Measurements from ENCODE around the gene IGF1R. TPM values are rescaled to one million over a fixed set of nuclear protein-coding genes. Genes with fewer than 3 reads are reported as not detected.

IGF1R gene
- total and polyA plus RNA-seq, 2 of the 13 experiments (the other 11 are each of a cell fraction or from before 2014, with no cell fraction given) = 15.9 to 18.4 TPM

- no peak for TF ChIP-seq MYC (CRISPR knock-in tag; IDR thresholded peaks at IDR 0.05; ENCODE audit: borderline replicate concordance)
- TF ChIP-seq MAFK (conservative IDR thresholded peaks at IDR 0.05 in 1 of 2, IDR thresholded peaks at IDR 0.05 in 1 of 2; ENCODE audit: low read length in 2 of 2) = peak; percentile 89 to 95
Observed at GRCh38 chr15:98923171-98923570, 274.8 kb downstream of the IGF1R start (continued).

GRCh38 chr15:98923579-98923978, 275.2 kb downstream of the IGF1R start:
- H3K27me3 ChIP-seq (ENCODE audit: control insufficient read depth in 1 of 2, insufficient read depth in 2 of 2, low read length in 2 of 2) = no peaks in the 10 kb centered on the region
- TF ChIP-seq ZNF570 (CRISPR knock-in tag; IDR thresholded peaks at IDR 0.05; ENCODE audit: borderline replicate concordance) = no peak
- no peak for TF ChIP-seq ZNF761 (CRISPR knock-in tag; conservative IDR thresholded peaks at IDR 0.05)
- no peak for TF ChIP-seq ATF2 (CRISPR knock-in tag; IDR thresholded peaks at IDR 0.05)
- TF ChIP-seq STAT5B (CRISPR knock-in tag; IDR thresholded peaks at IDR 0.05) = no peak
- TF ChIP-seq ZNF34 (CRISPR knock-in tag; IDR thresholded peaks at IDR 0.05; ENCODE audit: borderline replicate concordance) = no peak
- no peak for TF ChIP-seq ZBTB33 (CRISPR knock-in tag; IDR thresholded peaks at IDR 0.05)
- no peak for TF ChIP-seq ARNT2 (CRISPR knock-in tag; IDR thresholded peaks at IDR 0.05; ENCODE audit: low read depth)
- TF ChIP-seq U2AF2 (IDR thresholded peaks at IDR 0.05; ENCODE audit: low read depth, low read length) = no peak
- TF ChIP-seq NFRKB (IDR thresholded peaks at IDR 0.05) = no peak
- TF ChIP-seq KIAA2018 (CRISPR knock-in tag; IDR thresholded peaks at IDR 0.05; ENCODE audit: borderline replicate concordance) = no peak

More at GRCh38 chr15:98923579-98923978, 275.2 kb downstream of the IGF1R start:
- ChIA-PET POLR2A (no interaction called here), CTCF (ENCODE audit: low intra/inter-chr PET ratio, low total read pairs) (no interaction called here)
- FAIRE-seq = no peak
- in situ Hi-C loops (cut with HindIII; ENCODE audit: extremely low pct_ligation_motif_present, low pct_unique_long_range_greater_than_20kb) (no loop called here), intact Hi-C loops (cut with micrococcal nuclease; ENCODE audit: unreplicated experiment) (no loop called here)
- Histone ChIP-seq H3K4me2 (ENCODE audit: low read depth, low read length) (no peak overlapping the region), H3K27ac (ENCODE audit: extremely low read length, insufficient read depth, low read length) (no peak overlapping the region), H3K36me3 (replicated peaks in 1 of 2; ENCODE audit: control insufficient read depth in 1 of 2, insufficient read depth in 2 of 2, low read length in 2 of 2) (peaks cover 41 to 83% of the 10 kb centered on the region in 2 experiments), H3K79me2 (ENCODE audit: insufficient read depth, low read length) (no peaks in the 10 kb centered on the region), H3K4me1 (ENCODE audit: insufficient read depth, low read length) (no peaks in the 10 kb centered on the region), H3K9me3 (ENCODE audit: low read length) (no peaks in the 10 kb centered on the region), H3K4me3 (replicated peaks in 1 of 3; ENCODE audit: insufficient read depth in 1 of 3, low read depth in 2 of 3, low read length in 3 of 3) (no peak overlapping the region), H2AFZ (ENCODE audit: low read length) (no peak overlapping the region), H3K9ac (ENCODE audit: insufficient read depth, low read depth, low read length) (no peak overlapping the region), H4K20me1 (ENCODE audit: insufficient read depth, low read length) (0 out of 2 replicates have a peak, but pooled peaks cover 6% of the 10 kb centered on the region)
- WGBS (ENCODE audit: low lambda C conversion rate) = 98% methylated on average over 7 of the region's 10 CpGs
- DNase-seq (ENCODE audit: low spot score) = no peak
- ATAC-seq = no peak
- no TSS peak for BruUV-seq (replicated peaks)
